ES-I3 (cell line): Measurements from ENCODE around the gene MIB1.
"Not testable (repeated sequence)": the region's sequence is repeated elsewhere in the genome, so short reads cannot be mapped to it uniquely, and the experiment has no call there.

Experiments used
- H3K36me3 ChIP-seq: 2 replicates; pipeline ENCODE4 v1.6.1; 2013; ENCODE audit warnings: mild to moderate bottlenecking, low read length, control low read depth, moderate library complexity; ENCODE audit not compliant: insufficient read depth
- H3K4me1 ChIP-seq: 2 replicates; pipeline ENCODE4 v1.6.1; 2013; ENCODE audit warnings: mild to moderate bottlenecking, control low read depth, low read length; ENCODE audit not compliant: insufficient read depth
- H3K9ac ChIP-seq: 2 replicates; pipeline ENCODE4 v1.6.1; 2013; ENCODE audit warnings: low read depth, mild to moderate bottlenecking, low read length, moderate library complexity
- H3K9me3 ChIP-seq: 2 replicates; pipeline ENCODE4 v1.6.1; 2013; ENCODE audit warnings: mild to moderate bottlenecking, low read length, moderate library complexity; ENCODE audit not compliant: control insufficient read depth, insufficient read depth

Gene MIB1

GRCh38 chr18:21740538-21741311 is at the start of gene MIB1:
Gene MIB1 (plus strand): TSS chr18:21740792. CDS start chr18:21741584, 792 bp downstream.
- Histone ChIP-seq H3K4me1 (no peaks in the 10 kb centered on the region; the same call in 1 of the 2 replicates), H3K9ac (peak within 1 kb of the TSS; percentile 97), H3K9me3 (no peaks in the 10 kb centered on the region), H3K36me3 (no peaks in the 10 kb centered on the region)

- no peaks in the 10 kb centered on the region for H3K36me3 ChIP-seq
- H3K4me1 ChIP-seq, result no peaks in the 10 kb centered on the region
- H3K9ac ChIP-seq, result no peak overlapping the region
- no peaks in the 10 kb centered on the region for H3K9me3 ChIP-seq
These were observed 47.3 kb upstream of the MIB1 start for GRCh38 chr18:21693322-21693721.

GRCh38 chr18:21700528-21701075 is 40.0 kb upstream of the MIB1 start:
- Histone ChIP-seq H3K9ac (no peak overlapping the region), H3K4me1 (no peaks in the 10 kb centered on the region), H3K36me3 (no peaks in the 10 kb centered on the region), H3K9me3 (no peaks in the 10 kb centered on the region)

GRCh38 chr18:21701621-21702020 is 39.0 kb upstream of the MIB1 start:
- Histone ChIP-seq H3K4me1 (no peaks in the 10 kb centered on the region), H3K9ac (no peak overlapping the region), H3K36me3 (no peaks in the 10 kb centered on the region)

GRCh38 chr18:21702602-21703001 is 38.0 kb upstream of the MIB1 start:
- Histone ChIP-seq H3K9me3 (no peaks in the 10 kb centered on the region), H3K36me3 (no peaks in the 10 kb centered on the region), H3K9ac (no peak overlapping the region), H3K4me1 (no peaks in the 10 kb centered on the region)

More at GRCh38 chr18:21701621-21702020, 39.0 kb upstream of the MIB1 start:
- no peaks in the 10 kb centered on the region for H3K9me3 ChIP-seq

- Histone ChIP-seq H3K4me1 (no peaks in the 10 kb centered on the region), H3K9ac (peak overlapping the region; percentile 76), H3K36me3 (no peaks in the 10 kb centered on the region), H3K9me3 (no peaks in the 10 kb centered on the region)
These were observed 37.3 kb upstream of the MIB1 start for GRCh38 chr18:21703241-21703820.

- no peaks in the 10 kb centered on the region for H3K9me3 ChIP-seq
- no peaks in the 10 kb centered on the region for H3K4me1 ChIP-seq
- no peaks in the 10 kb centered on the region for H3K36me3 ChIP-seq
- H3K9ac ChIP-seq, result peak within 1 kb of the TSS; percentile 76
These were observed 35.8 kb upstream of the MIB1 start, which contains the start of gene ABHD3 for GRCh38 chr18:21704603-21705364. Gene ABHD3 (minus strand): TSS chr18:21704774. CDS start chr18:21704665, 109 bp downstream.

GRCh38 chr18:21706386-21706865 is 34.2 kb upstream of the MIB1 start:
- Histone ChIP-seq H3K9ac (no peak overlapping the region), H3K9me3 (no peaks in the 10 kb centered on the region), H3K36me3 (no peaks in the 10 kb centered on the region), H3K4me1 (no peaks in the 10 kb centered on the region)

GRCh38 chr18:21707130-21707529 is 33.5 kb upstream of the MIB1 start:
- not testable (repeated sequence) for H3K4me1 ChIP-seq, H3K36me3 ChIP-seq, H3K9ac ChIP-seq, H3K9me3 ChIP-seq

- Histone ChIP-seq H3K4me1 (no peaks in the 10 kb centered on the region), H3K9me3 (no peaks in the 10 kb centered on the region)
These were observed 26.1 kb upstream of the MIB1 start for GRCh38 chr18:21714474-21714873.

GRCh38 chr18:21722687-21723086 is 17.9 kb upstream of the MIB1 start:
- Histone ChIP-seq H3K9me3 (no peaks in the 10 kb centered on the region), H3K9ac (no peak overlapping the region), H3K4me1 (no peaks in the 10 kb centered on the region), H3K36me3 (no peaks in the 10 kb centered on the region)

More at GRCh38 chr18:21714474-21714873, 26.1 kb upstream of the MIB1 start:
- Histone ChIP-seq H3K36me3 (no peaks in the 10 kb centered on the region), H3K9ac (no peak overlapping the region)

GRCh38 chr18:21725201-21725600 is 15.4 kb upstream of the MIB1 start:
- Histone ChIP-seq H3K9me3 (no peaks in the 10 kb centered on the region), H3K9ac (no peak overlapping the region), H3K4me1 (no peaks in the 10 kb centered on the region), H3K36me3 (no peaks in the 10 kb centered on the region)

GRCh38 chr18:21727702-21728101 is 12.9 kb upstream of the MIB1 start:
- Histone ChIP-seq H3K36me3 (no peaks in the 10 kb centered on the region), H3K9me3 (no peaks in the 10 kb centered on the region), H3K9ac (no peak overlapping the region), H3K4me1 (no peaks in the 10 kb centered on the region)

- H3K9ac ChIP-seq, result no peak overlapping the region
- no peaks in the 10 kb centered on the region for H3K9me3 ChIP-seq
- no peaks in the 10 kb centered on the region for H3K36me3 ChIP-seq
- peaks cover 6% of the 10 kb centered on the region; the same call in 1 of the 2 replicates for H3K4me1 ChIP-seq
These were observed 7.6 kb upstream of the MIB1 start for GRCh38 chr18:21733011-21733410.
